OCI-LY7 (cell line): ENCODE results near the gene PATL1. TPM values are rescaled to one million over a fixed set of nuclear protein-coding genes. Genes with fewer than 3 reads are reported as not detected.
"Not testable (repeated sequence)": the region's sequence is repeated elsewhere in the genome, so short reads cannot be mapped to it uniquely, and the experiment has no call there.

Experiments used
- BruUV-seq: library from RNA; stranded (reverse); fragments of 400-500 nt; replicated peaks from 2 replicates; lab custom pipeline; 2021; lab: Mats Ljungman, UMichigan
- CTCF ChIA-PET: fragments of 300-600 bp; sonication (Branson Sonifier 250); formaldehyde crosslinking; loops from one replicate; lab custom pipeline; 2022; ENCODE audit warnings: antibody characterized with exemption; ENCODE audit not compliant: unreplicated experiment; lab: Charles Lee
- POLR2A ChIA-PET: fragments of 300-600 bp; sonication (Branson Sonifier 250); formaldehyde crosslinking; loops from one replicate; lab custom pipeline; 2022; ENCODE audit warnings: antibody characterized with exemption; lab: Charles Lee
- DNase-seq: peaks from one replicate; pipeline ENCODE4 v3.0.0-alpha.2; 2015; ENCODE audit warnings: low spot score
- H2AFZ ChIP-seq: fragments of 200-600 bp; sonication (generic), shearing (Covaris generic); 2 replicates; pipeline ENCODE4 v1.6.1; 2014; ENCODE audit warnings: mild to moderate bottlenecking, antibody characterized with exemption, low read length, moderate library complexity
- H3K27ac ChIP-seq: fragments of 200-600 bp; sonication (generic); 2 replicates; pipeline ENCODE4 v1.5.1; 2014; ENCODE audit warnings: mixed run types, low read depth, mild to moderate bottlenecking, moderate library complexity, low read length, inconsistent platforms; ENCODE audit not compliant: poor library complexity, severe bottlenecking
- H3K36me3 ChIP-seq: fragments of 200-600 bp; sonication (generic); 2 replicates; pipeline ENCODE4 v1.6.1; 2014; ENCODE audit warnings: mild to moderate bottlenecking, antibody characterized with exemption, low read length, moderate library complexity, mixed read lengths; ENCODE audit not compliant: insufficient read depth
- H3K4me1 ChIP-seq: fragments of 200-600 bp; sonication (generic); 2 replicates; pipeline ENCODE4 v1.5.1; 2014; ENCODE audit warnings: mild to moderate bottlenecking, low read length; ENCODE audit not compliant: insufficient read depth, poor library complexity, severe bottlenecking
- H3K4me2 ChIP-seq: fragments of 200-600 bp; sonication (generic); 2 replicates; pipeline ENCODE4 v1.6.1; 2014; ENCODE audit warnings: mild to moderate bottlenecking, low read length
- H3K4me3 ChIP-seq: fragments of 200-600 bp; sonication (generic); 2 replicates; pipeline ENCODE4 v1.5.1; 2014; ENCODE audit warnings: mild to moderate bottlenecking, low read depth, low read length; ENCODE audit not compliant: poor library complexity, severe bottlenecking
- H3K79me2 ChIP-seq: fragments of 200-600 bp; sonication (generic); 2 replicates; pipeline ENCODE4 v1.6.1; 2016; ENCODE audit warnings: low read depth, mild to moderate bottlenecking, low read length, moderate library complexity, mixed read lengths; ENCODE audit not compliant: insufficient read depth
- H3K9me2 ChIP-seq: fragments of 200-600 bp; sonication (generic); 2 replicates; pipeline ENCODE4 v1.6.1; 2016; ENCODE audit warnings: mild to moderate bottlenecking, low read length, mixed read lengths; ENCODE audit not compliant: insufficient read depth
- H3K9me3 ChIP-seq: fragments of 200-600 bp; sonication (generic); 2 replicates; pipeline ENCODE4 v1.6.1; 2014; ENCODE audit warnings: mild to moderate bottlenecking, mixed run types, low read length, mixed read lengths
- H4K20me1 ChIP-seq: fragments of 200-600 bp; sonication (generic); 2 replicates; pipeline ENCODE4 v1.6.1; 2014; ENCODE audit warnings: mild to moderate bottlenecking, antibody characterized with exemption, low read length, moderate library complexity, mixed read lengths; ENCODE audit not compliant: insufficient read depth
- CTCF ChIP-seq: fragments of 200-600 bp; sonication (generic); conservative IDR thresholded peaks from 2 replicates; pipeline ENCODE4 v1.5.1; 2014; ENCODE audit warnings: mild to moderate bottlenecking, antibody characterized with exemption, low read length, moderate library complexity, mixed read lengths
- EZH2phosphoT487 ChIP-seq: fragments of 200-600 bp; sonication (generic); IDR thresholded peaks from 2 replicates; pipeline ENCODE4 v1.6.1; 2018; ENCODE audit warnings: low read depth, borderline replicate concordance, mild to moderate bottlenecking, mixed run types, antibody characterized with exemption, low read length, moderate library complexity, mixed read lengths
- intact Hi-C: fragments of 100-400 bp; cut with micrococcal nuclease; formaldehyde crosslinking; loops from one replicate; pipeline ENCODE4 v1.10.0; 2022; ENCODE audit not compliant: unreplicated experiment
- total RNA-seq, 2 experiments: library from RNA; depleted of rRNA in 1 of 2; stranded (reverse); fragments of >200 nt in 1 of 2; shearing (Covaris generic) in 1 of 2; gene quantifications; 2 replicates each; pipeline ENCODE4 v1.2.3, GENCODE V29; 2014 to 2022

The PATL1 gene
- total RNA-seq, 2 experiments from 2014 or later: 15.2 to 46.3 TPM

GRCh38 chr11:59707371-59707770 lies 38.5 kb upstream of the PATL1 start:
- ChIA-PET POLR2A (no interaction called here), CTCF (no interaction called here)
- H3K4me1 ChIP-seq: no peaks in the 10 kb centered on the region
- H3K27ac ChIP-seq: no peak overlapping the region
- H4K20me1 ChIP-seq: no peaks in the 10 kb centered on the region
- H3K4me3 ChIP-seq: no peak overlapping the region
- no peaks in the 10 kb centered on the region for H3K79me2 ChIP-seq
- H3K9me3 ChIP-seq: no peaks in the 10 kb centered on the region
- no TSS peak for BruUV-seq
- H2AFZ ChIP-seq: no peak overlapping the region
- no peak for DNase-seq
- no peak overlapping the region for H3K4me2 ChIP-seq
- intact Hi-C loops: no loop called here
- H3K36me3 ChIP-seq: no peaks in the 10 kb centered on the region
- TF ChIP-seq EZH2phosphoT487 (no peak), CTCF (no peak)
- H3K9me2 ChIP-seq: no peaks in the 10 kb centered on the region

GRCh38 chr11:59706518-59707285 lies 37.9 kb upstream of the PATL1 start:
- H3K79me2 ChIP-seq: no peaks in the 10 kb centered on the region
- H3K9me3 ChIP-seq: no peaks in the 10 kb centered on the region
- no peaks in the 10 kb centered on the region for H3K36me3 ChIP-seq
- ChIA-PET CTCF (no interaction called here), POLR2A (no interaction called here)
- no peaks in the 10 kb centered on the region for H3K4me1 ChIP-seq
- H3K4me2 ChIP-seq: no peak overlapping the region
- H3K4me3 ChIP-seq: no peak overlapping the region
- no peak overlapping the region for H2AFZ ChIP-seq
- H4K20me1 ChIP-seq: no peaks in the 10 kb centered on the region
- no peaks in the 10 kb centered on the region for H3K9me2 ChIP-seq
- no peak overlapping the region for H3K27ac ChIP-seq
- DNase-seq: no peak
- intact Hi-C loops: no loop called here
- no peak for TF ChIP-seq EZH2phosphoT487
- no peak for TF ChIP-seq CTCF
- BruUV-seq: no TSS peak

- no peak overlapping the region for H2AFZ ChIP-seq
- no peak overlapping the region for H3K4me2 ChIP-seq
- no peaks in the 10 kb centered on the region for H3K9me2 ChIP-seq
- no peak overlapping the region for H3K27ac ChIP-seq
- no peaks in the 10 kb centered on the region for H3K79me2 ChIP-seq
- no peak for DNase-seq
- H3K36me3 ChIP-seq: no peaks in the 10 kb centered on the region
- H4K20me1 ChIP-seq: no peaks in the 10 kb centered on the region
- intact Hi-C loops: no loop called here
- no peak overlapping the region for H3K4me3 ChIP-seq
- ChIA-PET POLR2A (no interaction called here), CTCF (no interaction called here)
- no TSS peak for BruUV-seq
- no peak for TF ChIP-seq CTCF
- TF ChIP-seq EZH2phosphoT487: no peak
- no peaks in the 10 kb centered on the region for H3K9me3 ChIP-seq
- no peaks in the 10 kb centered on the region for H3K4me1 ChIP-seq
Observed at GRCh38 chr11:59705294-59705693, 36.5 kb upstream of the PATL1 start.

- intact Hi-C loops: not testable (repeated sequence)
Observed at GRCh38 chr11:59703515-59703914, 34.7 kb upstream of the PATL1 start.

More at GRCh38 chr11:59703515-59703914, 34.7 kb upstream of the PATL1 start:
- H4K20me1 ChIP-seq, H3K9me2 ChIP-seq, H3K9me3 ChIP-seq, H2AFZ ChIP-seq, H3K36me3 ChIP-seq, CTCF ChIA-PET, H3K4me3 ChIP-seq, H3K4me1 ChIP-seq, DNase-seq, BruUV-seq, H3K79me2 ChIP-seq, POLR2A ChIA-PET, H3K27ac ChIP-seq, H3K4me2 ChIP-seq: not testable (repeated sequence)
